GM12878 (cell line): ENCODE results near the gene ITPR2. TPM values are rescaled to one million over a fixed set of nuclear protein-coding genes. Genes with fewer than 3 reads are reported as not detected.
A peak's percentile ranks its signal among the peaks of the same experiment; 100 is the strongest.

Experiments
- ATAC-seq: fragments of 200-7000 bp; cut with Tn5 transposase; 3 replicates; pipeline ENCODE4 v1.9.1; 2020; ENCODE audit warnings: mild to moderate bottlenecking, moderate library complexity
- BruUV-seq: library from RNA; stranded (reverse); fragments of 400-500 nt; replicated peaks from 2 replicates; lab custom pipeline; 2021; lab: Mats Ljungman, UMichigan
- CTCF ChIA-PET: fragments of 300-600 bp; sonication (Branson Sonifier 250); formaldehyde crosslinking; extraction: SDS; loops from one replicate; lab custom pipeline; 2021; ENCODE audit warnings: inconsistent platforms; lab: Yijun Ruan, JAX
- POLR2A ChIA-PET: fragments of 350-600 bp; formaldehyde crosslinking; extraction: SDS; loops from one replicate; lab custom pipeline; 2021; ENCODE audit warnings: inconsistent platforms; lab: Charles Lee
- RAD21 ChIA-PET: fragments of 300-600 bp; sonication (Branson Sonifier 250); formaldehyde crosslinking; loops from one replicate; lab custom pipeline; 2023; ENCODE audit warnings: antibody characterized with exemption; ENCODE audit not compliant: unreplicated experiment; lab: Charles Lee
- SMC1A ChIA-PET: fragments of 300-600 bp; sonication (Branson Sonifier 250); formaldehyde crosslinking; loops from one replicate; lab custom pipeline; 2023; ENCODE audit not compliant: unreplicated experiment, uncharacterized antibody; lab: Charles Lee
- DNase-seq: peaks from one replicate; pipeline ENCODE4 v3.0.0-alpha.2; 2011; ENCODE audit warnings: low read depth, low spot score
- FAIRE-seq: peaks from 3 replicates; lab custom pipeline; 2011; peaks lifted over from hg19 to GRCh38; lab: Jason Lieb, UNC
- H2AFZ ChIP-seq: 2 replicates; pipeline ENCODE4 v1.6.0; 2011; ENCODE audit warnings: low read depth, low read length, control low read depth; ENCODE audit not compliant: control insufficient read depth
- H3K27ac ChIP-seq: 2 replicates; pipeline ENCODE4 v1.5.1; 2011; ENCODE audit warnings: control low read depth; ENCODE audit not compliant: control insufficient read depth, insufficient read depth
- H3K27me3 ChIP-seq, 2 experiments: replicated peaks in 1 of 2; 2 replicates each; pipeline versions ENCODE4 v1.6.0 to v1.6.1; 2011; ENCODE audit warnings: low read length in 1 of 2; ENCODE audit not compliant: control insufficient read depth in 2 of 2, insufficient read depth in 2 of 2
- H3K36me3 ChIP-seq, 2 experiments: 2 replicates each; pipeline ENCODE4 v1.5.1; 2011; ENCODE audit warnings: low read length in 1 of 2; ENCODE audit not compliant: control insufficient read depth in 2 of 2, insufficient read depth in 2 of 2
- H3K4me1 ChIP-seq: 2 replicates; pipeline ENCODE4 v1.6.1; 2011; ENCODE audit warnings: mild to moderate bottlenecking, low read length, moderate library complexity, mixed read lengths; ENCODE audit not compliant: control insufficient read depth, insufficient read depth
- H3K4me2 ChIP-seq: 2 replicates; pipeline ENCODE4 v1.6.0; 2011; ENCODE audit warnings: control low read depth; ENCODE audit not compliant: control insufficient read depth, insufficient read depth
- H3K4me3 ChIP-seq: fragments of 200-600 bp; sonication (generic); 2 replicates; pipeline ENCODE4 v1.5.1; 2016
- H3K79me2 ChIP-seq: 2 replicates; pipeline ENCODE4 v1.6.0; 2011; ENCODE audit warnings: low read length; ENCODE audit not compliant: control insufficient read depth, insufficient read depth
- H3K9ac ChIP-seq: 2 replicates; pipeline ENCODE4 v1.8.0; 2011; ENCODE audit warnings: low read length, control low read depth, mixed read lengths; ENCODE audit not compliant: control insufficient read depth, insufficient read depth
- H3K9me3 ChIP-seq: replicated peaks from 3 replicates; pipeline ENCODE4 v1.5.1; 2011; ENCODE audit warnings: mild to moderate bottlenecking, low read length; ENCODE audit not compliant: control insufficient read depth, insufficient read depth
- H4K20me1 ChIP-seq: 2 replicates; pipeline ENCODE4 v1.6.0; 2011; ENCODE audit not compliant: control insufficient read depth, insufficient read depth
- CBFB ChIP-seq: IDR thresholded peaks from 2 replicates; pipeline ENCODE4 v1.6.1; 2016; ENCODE audit warnings: antibody characterized with exemption, low read depth
- CBX3 ChIP-seq: fragments of 200-600 bp; sonication (generic); IDR thresholded peaks from 2 replicates; pipeline ENCODE4 v1.6.1; 2016; ENCODE audit warnings: low read depth, borderline replicate concordance
- ESRRA ChIP-seq: IDR thresholded peaks from 2 replicates; pipeline ENCODE4 v1.6.1; 2012; ENCODE audit warnings: mild to moderate bottlenecking, low read length, improper control_type of control experiment
- GATAD2B ChIP-seq: fragments of 450-650 bp; conservative IDR thresholded peaks from 2 replicates; pipeline ENCODE4 v1.6.1; 2017; ENCODE audit warnings: low read depth, mild to moderate bottlenecking, moderate library complexity
- MEF2B ChIP-seq: fragments of 450-650 bp; IDR thresholded peaks from 2 replicates; pipeline ENCODE4 v1.6.1; 2018; ENCODE audit warnings: mild to moderate bottlenecking, moderate library complexity; ENCODE audit not compliant: partially characterized antibody, poor library complexity, severe bottlenecking
- NFYA ChIP-seq: IDR thresholded peaks from 2 replicates; pipeline ENCODE4 v1.6.1; 2011; ENCODE audit warnings: low read depth, mild to moderate bottlenecking, low read length, improper control_type of control experiment, borderline replicate concordance
- NR2C2 ChIP-seq: IDR thresholded peaks from 2 replicates; pipeline ENCODE4 v1.6.1; 2011; ENCODE audit warnings: borderline replicate concordance, low read depth; ENCODE audit not compliant: control insufficient read depth, insufficient read length
- PBX3 ChIP-seq: IDR thresholded peaks from 2 replicates; pipeline ENCODE4 v1.6.1; 2011; ENCODE audit warnings: mild to moderate bottlenecking, low read depth, low read length, moderate library complexity; ENCODE audit not compliant: insufficient replicate concordance
- RB1 ChIP-seq: fragments of 450-650 bp; formaldehyde crosslinking; IDR thresholded peaks from 2 replicates; pipeline ENCODE4 v1.6.1; 2017; ENCODE audit warnings: mild to moderate bottlenecking, borderline replicate concordance
- RELB ChIP-seq: fragments of 450-650 bp; IDR thresholded peaks from 2 replicates; pipeline ENCODE4 v1.6.1; 2017; ENCODE audit warnings: low read depth, mild to moderate bottlenecking, moderate library complexity
- SMC3 ChIP-seq: IDR thresholded peaks from 2 replicates; pipeline ENCODE4 v1.6.1; 2011; ENCODE audit warnings: low read length, improper control_type of control experiment, borderline replicate concordance
- STAT3 ChIP-seq: IDR thresholded peaks from 2 replicates; pipeline ENCODE4 v1.6.1; 2011; ENCODE audit warnings: low read depth, low read length, improper control_type of control experiment
- TCF3 ChIP-seq: IDR thresholded peaks from 2 replicates; pipeline ENCODE4 v1.6.1; 2012; ENCODE audit warnings: low read depth, mild to moderate bottlenecking, low read length, borderline replicate concordance; ENCODE audit not compliant: insufficient read depth
- ZBED1 ChIP-seq: IDR thresholded peaks from 2 replicates; pipeline ENCODE4 v1.6.1; 2016; ENCODE audit warnings: borderline replicate concordance
- ZBTB40 ChIP-seq: fragments of 450-650 bp; IDR thresholded peaks from 2 replicates; pipeline ENCODE4 v1.6.1; 2016; ENCODE audit warnings: mild to moderate bottlenecking, moderate library complexity, borderline replicate concordance
- WGBS: methylation state at CpG from one replicate; pipeline ENCODE4 v1.1.6; 2016; ENCODE audit warnings: low lambda C conversion rate; ENCODE audit not compliant: insufficient replicate concordance, insufficient coverage; ENCODE audit errors: missing lambda C conversion rate; 5-methylcytosine and 5-hydroxymethylcytosine counted together
- in situ Hi-C: fragments of 300-500 bp; cut with MboI; formaldehyde crosslinking; loops from 9 replicates; pipeline ENCODE4 v1.14.3; 2018; ENCODE audit warnings: mixed read lengths
- intact Hi-C: fragments of 100-400 bp; cut with micrococcal nuclease; formaldehyde crosslinking; loops from one replicate; pipeline ENCODE4 v1.14.2; 2022; ENCODE audit not compliant: unreplicated experiment
- polyA plus RNA-seq, 11 experiments: library from polyadenylated mRNA; depleted of rRNA in 4 of 11; unstranded in 6 of 11; stranded (reverse) in 5 of 11; fragments of >200 nt; fragmentation: Nextera tagmentation in 4 of 11; fragmentation: Illumina TruSeq in 1 of 11; extraction: Ambion mirVana in 4 of 11; extraction: Trizol in 1 of 11; gene quantifications; 1 replicate in 1 of 11; 2 replicates in 10 of 11; pipeline versions ENCODE4 v1.2.1 to v1.2.3, GENCODE V29; 2011 to 2016; ENCODE audit warnings: inconsistent platforms in 2 of 11, missing spikeins in 2 of 11, low read depth in 1 of 11
- total RNA-seq, 4 experiments: library from RNA; depleted of rRNA in 3 of 4; stranded (reverse); fragments of >200 nt in 3 of 4; fragmentation: Illumina TruSeq in 1 of 4; extraction: Trizol in 1 of 4; gene quantifications; 2 replicates each; pipeline versions ENCODE4 v1.2.1 to v1.2.3, GENCODE V29; 2013 to 2021

The ITPR2 gene
- total and polyA plus RNA-seq, 10 of the 15 experiments (the other 5 are each of a cell fraction or from before 2014, with no cell fraction given), result 7.5 to 76.2 (median 47.1) TPM

DNA sequence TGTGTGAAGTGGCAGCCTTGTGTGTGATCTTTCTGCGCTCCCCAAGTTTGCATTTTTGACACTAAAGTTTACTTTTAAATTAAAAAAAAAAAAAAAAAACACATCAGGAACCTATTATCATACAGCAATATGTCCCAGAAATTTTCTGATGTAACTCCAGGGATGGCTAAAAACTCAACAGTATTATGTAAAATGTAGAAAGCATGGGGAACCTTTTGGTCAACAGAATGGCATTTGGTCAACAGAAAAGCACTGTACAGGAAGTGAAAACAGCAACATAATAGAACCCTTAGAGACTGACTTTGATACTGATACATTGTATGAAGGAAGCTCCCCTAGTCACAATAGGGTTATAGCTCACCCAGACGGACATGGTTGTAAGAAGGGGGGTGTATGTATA lies 224.3 kb downstream of the ITPR2 start:
- H3K4me1 ChIP-seq, result no peaks in the 10 kb centered on the region
- H3K79me2 ChIP-seq, result no peaks in the 10 kb centered on the region
- WGBS, result 97% methylated on average over 2 of the region's 2 CpGs
- H3K36me3 ChIP-seq, result peaks cover 0 to 6% of the 10 kb centered on the region in 2 experiments; a peak in 3 of 4 replicates
- ATAC-seq, result peak; percentile 34; the same call in 1 of the 3 replicates
- DNase-seq, result no peak
- ChIA-PET POLR2A (no interaction called here), CTCF (interaction anchor here (0.5 to 1.2 kb wide), 2 partner anchors 188 to 490 kb away, joined by 3 to 4 read pairs; no protein-coding TSS in a partner anchor), RAD21 (no interaction called here), SMC1A (no interaction called here)
- H3K4me2 ChIP-seq, result no peak overlapping the region
- BruUV-seq, result no TSS peak
- H3K9me3 ChIP-seq, result no peaks in the 10 kb centered on the region
- no peaks in the 10 kb centered on the region for H4K20me1 ChIP-seq
- H3K27me3 ChIP-seq, result no peaks in the 10 kb centered on the region
- in situ Hi-C loops, result no loop called here
- FAIRE-seq, result no peak
- H3K27ac ChIP-seq, result no peak overlapping the region
- intact Hi-C loops, result no loop called here
- H2AFZ ChIP-seq, result no peak overlapping the region
- no peak overlapping the region for H3K4me3 ChIP-seq
- no peak overlapping the region for H3K9ac ChIP-seq
- TF ChIP-seq STAT3 (no peak), TCF3 (no peak), PBX3 (no peak), CBX3 (no peak), CBFB (no peak), ZBED1 (no peak), MEF2B (no peak), NR2C2 (no peak), RB1 (no peak), ZBTB40 (no peak), ESRRA (no peak), NFYA (no peak), GATAD2B (no peak), SMC3 (no peak), RELB (no peak)
